Measurements from ENCODE around the gene PLLP. TPM values are rescaled to one million over a fixed set of nuclear protein-coding genes. Genes with fewer than 3 reads are reported as not detected.

The PLLP gene
- total RNA-seq, 1 donor from 2014 or later = 44.0 TPM

DNA sequence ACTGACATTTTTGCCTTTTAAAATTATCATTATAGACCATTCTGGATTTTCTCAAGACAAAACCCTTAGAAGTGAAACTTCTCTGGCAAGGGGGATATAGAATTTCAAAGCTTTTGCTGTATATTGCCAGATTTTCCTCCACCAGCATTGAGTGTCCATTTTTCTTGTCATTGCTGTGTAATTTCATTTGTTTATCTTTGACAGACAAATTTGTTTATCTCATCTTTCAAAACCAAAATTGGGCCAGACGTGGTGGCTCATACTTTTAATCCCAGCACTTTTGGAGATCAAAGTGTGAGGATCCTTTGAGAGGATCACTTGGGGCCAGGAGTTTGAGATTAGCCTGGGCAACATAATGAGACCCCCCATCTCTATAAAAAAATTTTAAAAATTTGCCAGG lies 55.4 kb downstream of the PLLP start:
- Histone ChIP-seq H3K27ac (no peak overlapping the region), H3K4me1 (peaks cover 6% of the 10 kb centered on the region), H3K27me3 (no peaks in the 10 kb centered on the region), H3K4me3 (no peak overlapping the region), H3K36me3 (peaks cover 0 to 90% of the 10 kb centered on the region in 2 donors), H3K9me3 (no peaks in the 10 kb centered on the region)
- DNase-seq (ENCODE audit: extremely low spot score in 2 of 2) = no peak
- TF ChIP-seq CTCF (IDR thresholded peaks at IDR 0.05) (no peak), POLR2AphosphoS5 (IDR thresholded peaks at IDR 0.05; ENCODE audit: insufficient read depth in 1 of 2, low read depth in 1 of 2) (no peak)
- intact Hi-C loops (cut with DNase I) = no loop called here

GRCh38 chr16:57226701-57227621 lies 57.5 kb downstream of the PLLP start:
- no peaks in the 10 kb centered on the region for H3K9me3 ChIP-seq
- intact Hi-C loops (cut with DNase I) = no loop called here
- H3K4me1 ChIP-seq = peaks cover under 1% of the 10 kb centered on the region
- TF ChIP-seq POLR2A (IDR thresholded peaks at IDR 0.05) (no peak), POLR2AphosphoS5 (IDR thresholded peaks at IDR 0.05; ENCODE audit: insufficient read depth in 1 of 2, low read depth in 1 of 2) (no peak), CTCF (IDR thresholded peaks at IDR 0.05) (no peak)
- no peak overlapping the region for H3K4me3 ChIP-seq
- no peak for DNase-seq (ENCODE audit: extremely low spot score in 2 of 2)
- H3K27me3 ChIP-seq = no peaks in the 10 kb centered on the region
- peaks cover 0 to 87% of the 10 kb centered on the region in 2 donors for H3K36me3 ChIP-seq
- H3K27ac ChIP-seq = no peak overlapping the region

GRCh38 chr16:57225978-57226377 lies 58.5 kb downstream of the PLLP start:
- H3K4me3 ChIP-seq = no peak overlapping the region
- intact Hi-C loops (cut with DNase I) = no loop called here
- DNase-seq (ENCODE audit: extremely low spot score in 2 of 2) = no peak
- H3K36me3 ChIP-seq = peaks cover 0 to 87% of the 10 kb centered on the region in 2 donors
- TF ChIP-seq POLR2AphosphoS5 (IDR thresholded peaks at IDR 0.05; ENCODE audit: insufficient read depth in 1 of 2, low read depth in 1 of 2) (no peak), CTCF (IDR thresholded peaks at IDR 0.05) (no peak), POLR2A (IDR thresholded peaks at IDR 0.05) (no peak)
- H3K27ac ChIP-seq = no peak overlapping the region
- H3K9me3 ChIP-seq = no peaks in the 10 kb centered on the region
- no peaks in the 10 kb centered on the region for H3K4me1 ChIP-seq
- no peaks in the 10 kb centered on the region for H3K27me3 ChIP-seq

DNA sequence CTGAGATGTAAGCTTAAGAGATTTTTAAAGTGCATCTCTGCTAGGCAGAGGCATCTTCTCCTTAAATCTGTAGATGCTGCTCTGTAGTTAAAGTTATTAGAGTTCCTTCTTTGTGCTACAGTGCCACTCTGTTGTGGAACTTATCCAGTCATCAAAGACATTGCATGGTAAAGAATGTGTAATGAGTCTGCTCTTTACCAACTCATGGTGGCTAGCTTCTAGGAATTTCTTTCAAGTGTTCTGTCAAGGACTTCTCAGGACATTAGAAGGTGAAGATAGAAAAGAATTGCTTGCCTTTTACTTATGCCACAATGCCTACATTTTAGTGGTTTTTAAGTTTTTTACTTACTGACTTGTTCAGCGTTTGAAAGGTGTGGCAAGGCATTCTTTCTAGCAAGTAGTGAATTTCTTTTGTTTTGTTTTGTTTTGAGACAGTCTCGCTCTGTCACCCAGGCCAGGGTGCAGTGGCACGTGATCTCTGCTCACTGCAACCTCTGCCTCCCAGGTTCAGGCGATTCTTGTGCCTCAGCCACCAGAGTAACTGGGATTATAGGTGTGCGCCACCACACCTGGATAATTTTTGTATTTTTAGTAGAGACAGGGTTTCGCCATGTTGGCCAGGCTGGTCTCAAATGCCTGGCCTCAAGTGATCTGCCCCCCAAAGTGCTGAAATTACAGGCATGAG lies 59.7 kb downstream of the PLLP start:
- Histone ChIP-seq H3K9me3 (no peaks in the 10 kb centered on the region), H3K36me3 (peaks cover 0 to 79% of the 10 kb centered on the region in 2 donors), H3K27me3 (no peaks in the 10 kb centered on the region), H3K4me1 (no peaks in the 10 kb centered on the region), H3K4me3 (no peak overlapping the region), H3K27ac (no peak overlapping the region)
- TF ChIP-seq POLR2A (IDR thresholded peaks at IDR 0.05) (no peak), CTCF (IDR thresholded peaks at IDR 0.05) (no peak)
- DNase-seq (ENCODE audit: extremely low spot score in 2 of 2) = no peak
- intact Hi-C loops (cut with DNase I) = no loop called here

DNA sequence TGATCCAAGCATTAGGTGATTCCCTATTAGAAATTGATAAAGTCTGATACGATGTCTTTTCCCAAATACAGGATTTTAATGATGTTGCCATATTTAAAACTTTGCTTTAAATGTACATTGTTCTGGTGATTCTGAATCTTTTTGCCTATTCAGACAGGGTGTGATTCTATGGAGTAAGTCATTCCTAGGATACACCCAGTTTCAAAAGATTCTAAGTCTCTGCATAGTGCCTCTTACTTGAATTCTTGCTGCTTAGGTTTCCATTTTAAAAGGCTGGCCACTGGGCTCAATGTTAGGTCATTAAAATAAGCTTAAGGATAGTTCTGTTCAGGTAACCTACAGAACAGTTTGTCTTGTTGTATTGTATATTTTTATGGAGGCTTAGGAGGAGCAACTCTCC lies 61.4 kb downstream of the PLLP start:
- H3K9me3 ChIP-seq = no peaks in the 10 kb centered on the region
- H3K4me1 ChIP-seq = no peaks in the 10 kb centered on the region
- no peak for DNase-seq (ENCODE audit: extremely low spot score in 2 of 2)
- no peak overlapping the region for H3K4me3 ChIP-seq
- peaks cover 0 to 68% of the 10 kb centered on the region in 2 donors for H3K36me3 ChIP-seq
- no peak for TF ChIP-seq POLR2A (IDR thresholded peaks at IDR 0.05)
- TF ChIP-seq CTCF (IDR thresholded peaks at IDR 0.05) = no peak
- H3K27me3 ChIP-seq = no peaks in the 10 kb centered on the region
- intact Hi-C loops (cut with DNase I) = no loop called here
- no peak overlapping the region for H3K27ac ChIP-seq
